HG03135 (cell line): ENCODE data around the gene WNT2.

ENCODE experiments used
- ATAC-seq: cut with Tn5 transposase; IDR thresholded peaks from one replicate; pipeline ENCODE4 v1.9.1; 2021; ENCODE audit warnings: mild to moderate bottlenecking, moderate library complexity; ENCODE audit not compliant: unreplicated experiment

WNT2 gene

DNA sequence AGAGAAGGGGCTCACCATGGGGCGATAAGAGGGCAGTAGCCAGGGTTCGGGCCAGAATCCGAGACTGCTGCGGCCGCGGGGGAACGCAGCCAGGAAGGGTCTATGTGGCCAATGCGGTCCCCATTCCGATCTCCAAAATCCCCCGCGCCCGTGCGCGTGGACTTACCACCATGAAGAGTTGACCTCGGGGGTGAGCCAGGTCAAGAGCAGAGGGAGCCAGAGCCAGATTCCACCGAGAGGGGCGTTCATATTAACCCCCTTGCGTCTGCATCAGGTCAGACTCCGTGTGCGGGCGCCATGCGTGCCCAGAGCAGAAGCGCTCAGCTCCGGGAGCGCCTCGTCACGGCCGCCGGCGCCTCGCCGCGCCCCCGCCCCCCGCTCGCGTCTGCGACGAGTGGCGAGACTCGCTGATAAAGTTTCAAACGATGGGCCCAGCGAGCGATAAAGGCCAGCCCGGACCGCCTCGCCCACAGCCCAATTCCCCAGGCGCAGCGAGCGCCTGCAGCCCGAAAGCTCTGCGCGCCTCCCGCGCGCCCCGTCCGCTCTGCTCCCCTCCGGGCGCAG, at the start of gene WNT2:
WNT2 (minus strand) TSS at position 318 of the 564 bp plus-strand sequence; CDS start at position 249, 69 bp downstream.
- ATAC-seq, result no peak

DNA sequence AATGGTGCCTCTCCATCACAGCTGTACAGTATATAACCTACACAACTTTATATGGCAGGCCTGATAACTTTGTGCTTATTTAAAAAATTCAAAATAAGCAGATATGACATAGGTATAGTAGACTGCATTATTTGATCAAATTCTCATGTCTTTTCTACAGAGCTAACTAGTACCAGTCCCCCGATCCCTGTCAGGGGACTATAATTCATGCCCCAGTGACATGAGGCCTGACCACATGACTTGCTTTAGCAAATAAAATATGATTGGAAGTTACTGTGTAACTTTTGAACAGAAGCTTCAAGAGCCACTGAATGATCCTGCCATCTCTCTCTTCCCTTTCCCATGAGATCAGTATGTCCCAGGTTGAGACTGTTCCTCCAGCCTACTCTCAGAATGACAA, 49.2 kb upstream of the WNT2 start:
- no peak for ATAC-seq

DNA sequence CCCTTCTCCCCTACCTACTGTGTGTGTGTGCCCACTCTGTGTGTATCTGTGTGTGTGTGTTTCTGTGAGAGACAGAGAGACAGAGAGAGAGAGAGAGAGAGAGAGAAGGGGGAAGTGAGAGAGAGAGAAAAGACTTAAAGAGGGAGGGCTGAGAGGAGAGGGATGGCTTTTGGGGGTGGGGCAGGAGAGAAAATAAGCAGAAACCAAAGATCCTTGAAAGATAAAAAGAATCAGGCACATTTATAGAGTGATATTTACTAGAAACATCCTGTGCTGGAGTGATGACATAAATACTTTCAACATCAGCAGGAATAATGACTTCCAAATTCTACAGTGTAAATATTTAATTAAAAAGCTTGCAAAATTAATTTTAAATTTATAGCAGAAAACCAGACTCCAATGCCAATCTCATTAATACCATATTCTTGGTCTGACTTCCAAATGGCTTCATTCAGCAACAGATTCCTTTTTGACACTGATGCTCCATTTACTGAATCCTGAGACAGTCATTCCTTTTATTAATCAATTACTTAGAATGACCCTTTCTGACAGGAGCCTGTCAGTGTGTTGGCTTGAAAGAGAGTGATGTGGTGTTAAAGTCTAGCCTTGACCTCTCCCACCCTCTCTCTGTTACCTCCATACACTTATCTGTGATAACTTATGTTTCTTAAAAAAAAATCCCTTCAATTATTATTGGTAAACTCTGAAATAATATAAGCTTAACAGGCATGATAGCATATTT, 41.7 kb upstream of the WNT2 start:
- no peak for ATAC-seq

DNA sequence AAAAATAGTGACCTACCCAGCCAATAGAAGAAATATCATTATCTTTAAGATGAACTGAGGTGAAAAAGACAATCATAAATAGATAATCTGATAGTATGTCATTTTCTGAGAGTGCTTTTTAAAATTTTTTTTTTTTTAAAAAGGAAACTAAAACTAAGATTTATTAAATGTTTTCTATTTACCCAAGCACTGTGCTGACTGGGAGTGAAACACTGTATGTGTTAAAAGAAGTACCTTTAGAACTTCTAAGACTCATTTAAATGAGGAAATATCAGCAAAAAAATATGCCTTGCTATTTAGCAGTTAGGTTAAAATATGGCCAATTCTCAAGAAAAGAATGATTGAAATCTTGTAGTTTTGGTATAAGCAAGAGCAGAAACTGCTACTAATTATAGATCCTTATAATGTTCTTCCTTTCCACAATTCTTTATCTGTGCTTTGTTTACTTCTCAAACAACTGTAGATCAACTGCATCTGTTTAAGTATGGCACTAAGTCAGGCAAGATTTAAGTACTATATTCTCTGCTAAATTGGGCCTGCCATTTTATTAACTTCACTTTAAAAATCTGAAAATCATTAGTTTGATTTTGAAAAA, 39.5 kb upstream of the WNT2 start:
- ATAC-seq, result no peak

DNA sequence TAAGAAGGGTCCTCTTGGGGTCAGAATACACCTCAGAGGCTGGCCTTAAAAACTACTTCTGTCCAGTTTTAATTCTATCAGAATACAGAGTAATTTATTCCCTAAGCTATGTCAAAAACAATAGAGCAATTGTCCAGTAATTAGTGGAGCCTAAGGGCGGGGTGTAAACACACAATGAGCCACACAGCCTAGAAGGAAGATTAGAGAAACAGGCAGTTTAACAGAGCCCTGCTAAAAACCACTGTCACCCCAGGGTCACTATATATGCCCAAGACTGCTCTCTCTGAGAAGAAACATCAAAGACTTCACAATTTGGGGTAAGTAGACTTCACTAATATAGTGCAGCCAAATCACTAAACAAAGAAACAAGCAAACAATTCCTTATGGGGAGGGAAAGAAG, 27.2 kb upstream of the WNT2 start:
- no peak for ATAC-seq

DNA sequence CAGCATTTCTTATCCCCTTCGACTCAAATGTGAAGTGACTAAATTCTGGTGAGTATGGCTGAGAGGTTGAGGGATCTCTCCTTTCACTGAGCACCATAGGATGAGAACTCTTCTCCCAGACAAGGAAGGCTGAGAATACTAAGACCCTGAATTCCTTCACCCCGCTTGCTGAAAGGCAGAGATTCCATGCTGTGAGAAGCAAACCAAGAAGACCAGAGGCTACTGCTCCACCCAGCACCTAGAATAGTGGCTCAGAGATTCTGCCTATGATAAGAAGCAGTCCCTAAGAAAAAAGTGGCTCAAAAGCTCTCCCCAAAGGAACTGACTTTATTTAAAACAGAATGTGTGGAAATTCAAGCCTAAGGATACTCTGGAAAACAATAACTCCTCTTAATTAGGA, 26.7 kb upstream of the WNT2 start:
- no peak for ATAC-seq

DNA sequence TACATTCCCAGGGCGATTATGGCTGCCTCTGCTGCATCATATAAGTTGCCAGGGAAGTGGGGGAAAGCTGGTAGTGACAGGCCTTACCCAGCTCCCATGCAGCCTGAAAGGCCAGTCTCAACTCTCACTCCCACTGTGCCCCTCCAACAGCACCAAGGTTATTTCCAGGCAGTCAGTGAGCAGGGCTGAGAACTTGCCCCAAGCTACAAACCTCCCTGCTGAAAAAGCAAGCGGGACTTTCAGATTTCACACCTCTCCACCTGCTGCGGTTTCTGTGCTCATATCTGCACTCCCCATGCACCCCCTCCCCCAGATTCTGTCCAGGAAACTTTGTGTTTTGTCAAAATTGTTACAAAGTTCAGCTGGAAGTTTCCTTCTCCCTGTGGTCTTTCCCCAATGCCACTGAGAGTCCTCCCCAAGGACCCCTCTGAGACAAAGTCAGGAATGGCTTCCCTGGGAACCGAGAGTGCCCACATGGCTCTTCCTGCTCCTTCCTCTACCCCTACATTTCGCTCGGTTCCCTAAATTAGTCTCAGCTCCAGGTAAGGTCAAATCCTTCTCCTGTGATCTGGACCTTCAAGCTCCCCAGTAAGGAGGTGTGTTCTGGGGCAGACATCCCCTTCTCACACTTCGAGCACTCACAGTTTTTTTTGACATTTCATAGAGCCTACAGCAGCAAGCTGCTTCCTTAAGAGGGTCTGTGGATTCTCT, 25.3 kb upstream of the WNT2 start:
- no peak for ATAC-seq

DNA sequence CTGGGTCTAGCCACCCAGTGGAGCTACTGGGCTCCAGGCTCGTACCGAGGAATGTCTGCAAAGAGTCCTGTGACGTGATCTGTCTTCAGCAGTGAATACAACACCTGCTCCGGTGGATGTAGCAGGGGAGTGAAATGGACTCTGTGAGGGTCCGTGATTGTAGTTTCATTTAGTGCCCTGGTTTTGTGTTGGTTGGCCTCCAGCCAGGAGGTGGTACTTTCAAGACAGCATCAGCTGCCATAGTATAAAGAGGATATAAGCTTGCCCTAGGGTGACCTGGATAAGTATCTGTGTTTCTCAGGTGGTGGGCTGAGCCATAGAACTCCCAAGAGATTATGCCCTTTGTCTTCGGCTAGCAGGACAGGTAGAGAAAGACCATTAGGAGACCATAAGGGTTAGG, 24.6 kb upstream of the WNT2 start:
- no peak for ATAC-seq

DNA sequence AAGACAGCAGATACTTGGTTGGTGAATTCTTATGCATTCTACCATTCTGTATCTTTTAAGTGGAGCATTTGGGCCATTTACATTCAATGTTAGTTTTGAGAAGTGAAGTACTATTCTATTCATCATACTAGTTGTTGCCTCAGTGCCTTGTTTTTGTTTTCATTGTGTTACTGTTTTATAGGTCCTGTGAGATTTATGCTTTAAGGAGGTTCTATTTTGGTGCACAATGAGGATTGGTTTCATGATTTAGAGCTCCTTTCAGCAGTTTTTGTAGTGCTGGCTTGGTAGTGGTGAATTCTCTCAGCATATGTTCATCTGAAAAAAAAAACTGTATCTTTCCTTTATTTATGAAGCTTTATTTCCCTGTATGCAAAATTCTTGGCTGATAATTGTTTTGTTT, 23.3 kb upstream of the WNT2 start:
- ATAC-seq, result no peak

DNA sequence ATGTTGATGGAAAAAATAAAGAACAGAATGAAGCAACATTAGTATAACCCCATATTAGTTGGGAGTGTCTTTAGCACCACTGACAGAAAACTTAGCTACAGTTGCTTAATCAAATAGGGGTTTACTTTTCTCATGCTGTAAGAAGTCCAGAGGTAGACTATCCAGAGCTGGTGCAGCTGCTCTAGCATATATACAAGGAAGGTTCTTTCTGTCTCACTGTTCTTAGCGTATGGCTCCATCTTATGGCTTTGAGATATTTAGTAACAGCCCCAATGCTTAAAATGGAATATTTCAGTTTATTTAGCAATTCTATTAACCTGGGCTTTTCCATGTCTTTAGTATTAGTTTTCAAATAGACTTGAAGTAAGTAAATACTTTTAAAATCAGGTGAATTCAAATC, 15.2 kb upstream of the WNT2 start:
- no peak for ATAC-seq

DNA sequence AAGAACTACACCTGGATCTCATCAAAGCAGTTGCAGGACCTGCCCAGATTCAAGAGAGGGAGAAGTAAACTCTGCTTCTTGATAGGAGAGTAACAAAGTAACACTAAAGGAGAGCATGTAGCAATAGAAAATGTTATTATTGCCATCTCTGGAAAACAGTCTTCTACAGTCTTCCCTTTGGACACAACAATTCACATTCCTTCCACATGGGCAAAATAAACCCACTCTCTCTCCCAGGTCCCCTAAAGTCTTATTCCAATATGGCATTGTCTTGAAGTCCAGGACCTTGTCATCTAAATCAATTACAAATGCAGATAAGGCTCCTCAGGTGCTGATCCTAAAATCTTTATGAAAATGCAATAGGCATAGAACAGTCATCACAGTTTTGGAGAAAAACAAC, 10.3 kb upstream of the WNT2 start:
- no peak for ATAC-seq

DNA sequence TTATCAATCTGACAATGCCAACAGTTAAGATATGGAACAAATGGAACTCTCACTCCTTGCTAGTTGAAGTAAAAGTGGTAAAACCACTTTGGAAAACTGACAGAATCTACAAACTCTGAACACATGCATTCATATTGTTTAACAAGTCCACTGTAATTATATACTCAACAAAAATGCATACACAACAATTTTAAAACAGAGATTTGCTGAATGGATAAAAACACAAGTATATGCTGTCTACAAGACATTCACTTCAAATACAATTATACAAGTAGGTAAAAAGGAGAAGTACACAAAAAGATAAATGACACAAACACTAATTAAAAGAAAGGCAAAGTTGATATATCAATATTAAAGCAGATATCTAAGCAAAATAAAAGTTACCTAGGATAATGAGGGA, 9.2 kb upstream of the WNT2 start:
- ATAC-seq, result no peak

DNA sequence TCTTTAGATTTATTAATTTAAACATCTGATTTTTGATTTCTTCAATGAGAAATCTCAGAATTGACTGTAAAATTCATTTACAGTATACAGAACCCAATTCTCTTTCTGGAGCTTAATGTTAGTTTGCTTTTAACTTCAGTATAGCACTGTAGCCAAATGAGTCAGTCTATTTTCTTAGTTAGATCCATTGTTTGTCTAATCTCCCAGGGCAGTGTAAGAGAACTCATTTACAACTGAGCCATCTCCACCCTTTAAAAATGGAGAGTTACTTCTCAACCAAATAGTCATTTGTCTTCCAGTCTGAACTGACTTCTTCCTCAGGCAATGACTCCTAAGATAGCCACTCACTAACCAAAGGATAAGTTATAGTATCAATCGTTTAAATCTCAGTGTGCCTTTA, 3.0 kb upstream of the WNT2 start:
- no peak for ATAC-seq

DNA sequence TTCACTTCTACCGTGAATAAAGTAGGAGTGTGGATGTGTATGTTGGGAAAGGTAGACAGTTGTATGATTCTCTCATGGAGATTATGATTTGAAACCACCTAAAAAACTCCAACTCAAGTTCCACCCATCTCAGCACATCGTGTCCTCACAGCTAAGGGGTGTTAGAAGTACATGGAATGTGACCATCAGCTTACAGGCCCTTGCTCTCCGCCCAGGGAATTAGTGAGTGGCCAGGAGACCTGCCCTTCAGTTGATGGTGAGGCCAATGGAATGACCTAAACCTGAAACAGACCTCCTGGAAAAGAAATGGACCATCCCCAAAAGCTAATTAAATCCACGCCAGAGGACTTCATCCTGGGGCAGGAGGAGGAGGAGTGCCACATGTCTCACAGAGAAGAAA, 2.1 kb upstream of the WNT2 start:
- no peak for ATAC-seq

DNA sequence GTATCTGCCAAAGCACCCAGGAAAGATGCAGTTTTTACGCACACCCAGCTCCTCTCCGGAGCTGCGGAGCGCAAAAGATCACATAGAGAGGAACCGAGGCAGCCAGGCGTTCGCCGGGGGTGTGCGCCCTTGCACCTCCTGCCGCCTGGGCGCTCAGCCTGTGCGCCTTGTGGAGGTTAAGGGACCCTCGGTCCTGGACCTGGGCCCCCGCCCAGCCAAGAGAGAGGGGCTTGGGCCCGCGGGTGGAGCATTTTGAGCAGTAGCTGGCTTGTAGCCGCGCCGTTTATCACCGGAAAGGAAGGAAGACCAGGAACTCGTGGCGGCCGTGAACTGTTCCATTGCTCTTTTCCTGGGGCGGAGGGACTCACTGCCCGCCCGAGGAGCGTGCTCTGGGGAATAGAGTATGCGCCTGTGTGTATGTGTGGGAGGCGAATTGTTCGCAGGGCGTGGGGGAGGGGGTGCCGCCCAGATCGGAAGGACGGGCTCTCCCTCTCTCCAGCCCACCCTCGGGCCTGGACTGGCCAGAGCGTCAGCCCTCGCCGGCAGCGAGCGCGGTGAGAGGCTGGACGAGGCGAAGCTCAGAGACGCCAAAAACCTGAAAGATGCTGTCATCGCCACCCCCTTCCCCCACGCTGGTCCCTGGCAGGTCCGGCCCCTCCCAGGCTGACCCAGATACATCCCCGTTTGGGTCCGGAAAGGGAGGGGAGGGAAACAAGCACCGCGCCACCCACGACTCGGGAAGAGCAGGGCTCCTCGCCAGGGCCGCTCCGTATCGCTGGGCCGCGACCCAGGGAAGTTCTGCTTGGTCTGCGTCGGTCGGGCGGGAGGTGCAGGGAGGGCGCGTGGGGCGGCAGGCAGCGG, 1.2 kb upstream of the WNT2 start:
- ATAC-seq, result no peak

DNA sequence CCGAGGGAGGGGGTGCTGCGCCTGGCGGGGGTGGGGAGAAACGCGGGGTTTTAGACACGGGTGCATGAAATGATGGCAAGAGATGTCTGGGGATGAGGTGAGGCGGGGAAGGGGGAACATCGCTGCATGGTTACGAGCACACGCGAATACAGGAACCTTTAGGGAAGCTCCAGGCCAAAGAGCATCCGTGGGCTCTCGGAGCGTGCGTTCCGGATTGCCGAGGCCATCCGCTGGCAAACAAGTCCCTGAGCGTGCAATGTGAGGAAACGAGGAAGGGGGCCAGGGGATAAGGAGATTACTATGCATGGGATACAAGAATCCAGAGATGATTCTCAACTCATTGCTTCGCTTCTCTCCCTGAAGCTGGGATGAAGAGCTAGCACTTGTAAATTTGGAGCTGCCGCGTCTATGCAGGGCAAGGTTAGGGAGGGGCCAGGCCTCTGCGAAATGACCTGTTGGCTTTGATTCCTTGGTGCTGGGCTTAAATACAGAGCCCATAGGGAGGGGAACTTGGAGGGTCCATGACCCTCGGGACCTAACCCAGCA, 520 bp upstream of the WNT2 start:
- no peak for ATAC-seq

DNA sequence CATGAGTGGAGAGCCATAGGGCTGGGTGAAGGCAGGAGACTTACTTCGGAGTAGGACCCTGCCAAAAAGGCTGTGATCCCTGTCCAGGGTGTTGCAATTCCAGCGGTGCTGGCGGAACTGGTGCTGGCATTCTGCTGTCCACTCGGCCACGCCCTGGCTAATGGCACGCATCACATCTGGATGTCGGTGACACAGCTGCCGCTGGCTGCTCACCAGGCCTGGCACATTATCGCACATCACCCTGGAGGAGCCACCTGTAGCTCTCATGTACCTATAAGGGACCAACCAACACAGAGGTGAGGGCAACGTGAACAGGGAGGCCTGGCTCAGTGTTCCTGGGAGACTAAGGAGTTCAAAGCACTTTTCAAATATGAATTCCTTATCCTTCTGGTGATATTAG, 2.3 kb downstream of the WNT2 start:
- no peak for ATAC-seq

DNA sequence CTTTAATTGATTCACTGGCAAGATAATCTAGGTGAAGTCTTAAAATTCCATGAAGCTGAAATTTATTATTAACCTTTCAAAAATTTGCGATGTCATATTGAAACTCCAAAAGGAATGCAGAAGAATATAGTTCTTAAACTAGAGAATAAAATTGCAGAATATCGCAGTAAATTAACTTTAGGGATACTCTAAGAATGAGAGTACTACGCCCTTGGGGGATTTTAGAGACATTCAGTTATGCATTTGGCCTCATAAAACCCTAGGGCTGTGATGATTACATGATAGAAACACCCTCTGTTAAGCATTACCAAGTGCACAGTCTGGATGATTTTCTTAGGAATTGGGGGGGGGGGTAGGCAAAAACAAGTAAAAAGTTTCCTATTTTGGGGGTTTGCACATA, 3.7 kb downstream of the WNT2 start:
- ATAC-seq, result no peak

DNA sequence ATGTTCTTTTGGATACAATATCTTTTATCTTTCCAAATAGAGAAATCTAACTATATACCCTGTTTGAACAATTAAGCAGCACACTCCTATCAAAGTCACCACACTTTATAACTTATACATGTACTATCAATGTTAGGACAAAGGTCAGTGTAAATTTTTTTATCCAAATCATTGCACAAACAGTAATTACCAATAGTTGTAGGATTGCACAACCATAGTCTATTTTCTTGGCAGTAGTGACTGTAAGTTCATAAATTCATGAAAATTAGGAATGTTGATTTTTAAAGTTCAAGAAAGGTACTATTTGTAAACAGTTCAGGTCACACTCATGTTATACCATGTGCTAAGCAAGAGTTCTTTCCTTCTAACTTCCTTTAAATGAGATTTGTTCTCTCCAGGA, 9.3 kb downstream of the WNT2 start:
- no peak for ATAC-seq
